IPS-20b (cell line): ENCODE data around the gene CNOT1.

Experiments
- H3K27ac ChIP-seq: one replicate; pipeline ENCODE4 v1.5.1; 2013; ENCODE audit warnings: low read length
- H3K27me3 ChIP-seq: 2 replicates; pipeline ENCODE4 v1.6.1; 2013; ENCODE audit warnings: mild to moderate bottlenecking, low read length, inconsistent platforms; ENCODE audit not compliant: insufficient read depth
- H3K36me3 ChIP-seq: 2 replicates; pipeline ENCODE4 v1.6.1; 2013; ENCODE audit warnings: low read depth, mild to moderate bottlenecking, inconsistent platforms, low read length, moderate library complexity; ENCODE audit not compliant: insufficient read depth
- H3K4me1 ChIP-seq: 2 replicates; pipeline ENCODE4 v1.6.1; 2013; ENCODE audit warnings: mild to moderate bottlenecking, control low read depth, inconsistent platforms, low read length, moderate library complexity; ENCODE audit not compliant: insufficient read depth
- H3K4me3 ChIP-seq: 2 replicates; pipeline ENCODE4 v1.5.1; 2013; ENCODE audit warnings: mild to moderate bottlenecking, low read length, inconsistent platforms
- H3K9ac ChIP-seq: 2 replicates; pipeline ENCODE4 v1.6.1; 2013; ENCODE audit warnings: low read depth, mild to moderate bottlenecking, inconsistent platforms, low read length, moderate library complexity
- H3K9me3 ChIP-seq: 2 replicates; pipeline ENCODE4 v1.6.1; 2013; ENCODE audit warnings: mild to moderate bottlenecking, low read depth, low read length, inconsistent platforms; ENCODE audit not compliant: insufficient read depth

The CNOT1 gene

DNA sequence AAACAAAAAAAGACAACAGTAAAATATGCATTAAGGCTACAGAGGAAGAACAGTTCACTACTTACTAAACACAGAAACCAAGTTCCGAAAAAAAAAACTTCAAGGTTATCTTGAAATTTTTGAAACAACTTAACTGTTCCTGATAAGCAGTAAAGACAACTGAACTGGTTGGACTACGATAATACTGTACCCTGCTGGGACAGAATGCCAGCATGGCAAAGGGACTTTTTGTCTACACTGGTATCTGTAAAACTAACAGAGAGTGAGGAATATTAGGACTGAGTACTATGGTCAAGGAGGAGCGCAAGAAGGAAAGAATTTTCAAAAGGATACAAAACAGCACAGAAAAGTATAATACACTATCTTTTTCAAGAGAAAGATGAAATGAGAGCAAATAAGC lies 94.5 kb downstream of the CNOT1 start:
- H3K9me3 ChIP-seq = no peaks in the 10 kb centered on the region
- no peak overlapping the region for H3K4me3 ChIP-seq
- H3K4me1 ChIP-seq = no peaks in the 10 kb centered on the region
- H3K27ac ChIP-seq = no peak overlapping the region
- H3K36me3 ChIP-seq = peaks cover 99% of the 10 kb centered on the region
- H3K27me3 ChIP-seq = no peaks in the 10 kb centered on the region
- no peak overlapping the region for H3K9ac ChIP-seq

DNA sequence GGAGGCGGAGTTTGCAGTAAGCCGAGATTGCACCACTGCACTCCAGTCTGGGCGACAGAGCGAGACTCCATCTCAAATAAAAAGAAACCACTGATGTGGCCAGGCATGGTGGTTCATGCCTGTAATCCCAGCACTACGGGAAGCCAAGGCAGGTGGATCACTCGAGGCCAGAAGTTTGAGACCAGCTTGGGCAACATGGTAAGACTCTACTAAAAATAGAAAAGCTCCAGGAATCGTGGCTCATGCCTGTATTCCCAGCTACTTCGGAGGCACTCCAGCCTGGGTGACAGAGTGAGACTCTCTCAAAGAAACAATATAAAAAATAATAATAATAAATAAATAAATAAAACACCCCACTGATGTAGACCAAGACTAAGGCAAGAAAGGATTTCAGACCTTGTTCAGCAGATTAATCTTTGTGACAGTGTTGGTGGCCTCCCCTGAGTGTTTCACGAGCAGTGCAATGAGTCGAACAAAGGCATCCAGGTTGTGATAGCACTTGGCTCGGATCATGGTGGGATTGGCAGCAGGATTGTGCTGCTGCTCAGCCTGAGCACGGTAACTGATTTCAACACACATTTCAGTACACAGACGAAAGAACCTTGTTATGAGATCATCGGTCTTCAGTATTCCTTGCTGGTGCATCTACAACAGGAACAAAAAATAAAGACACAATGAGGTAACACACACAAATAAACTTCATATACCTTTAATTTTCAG lies 95.7 kb downstream of the CNOT1 start:
- no peaks in the 10 kb centered on the region for H3K9me3 ChIP-seq
- no peak overlapping the region for H3K4me3 ChIP-seq
- H3K27me3 ChIP-seq = no peaks in the 10 kb centered on the region
- no peak overlapping the region for H3K27ac ChIP-seq
- peaks cover 99% of the 10 kb centered on the region for H3K36me3 ChIP-seq
- H3K9ac ChIP-seq = no peak overlapping the region
- no peaks in the 10 kb centered on the region for H3K4me1 ChIP-seq

DNA sequence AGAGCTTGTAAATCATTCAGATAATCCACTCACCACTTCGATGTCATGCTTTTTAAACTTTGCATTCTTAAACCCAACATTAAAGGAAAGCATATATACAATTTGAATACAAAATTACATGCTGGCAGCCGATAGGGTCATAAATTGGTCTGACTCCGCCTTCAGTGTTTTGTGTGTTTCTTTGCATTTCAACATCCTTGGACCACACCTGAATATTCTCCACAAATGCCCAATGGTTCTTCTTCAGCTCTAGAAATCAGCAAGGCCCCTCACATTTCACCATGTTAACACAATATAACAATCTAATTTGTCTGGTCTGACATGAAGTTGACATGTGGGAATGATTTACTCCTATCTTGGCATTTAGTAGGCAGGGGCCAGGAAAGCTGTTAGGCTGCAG lies 97.2 kb downstream of the CNOT1 start:
- H3K27me3 ChIP-seq = no peaks in the 10 kb centered on the region
- H3K27ac ChIP-seq = no peak overlapping the region
- no peak overlapping the region for H3K4me3 ChIP-seq
- peaks cover 99% of the 10 kb centered on the region for H3K36me3 ChIP-seq
- no peaks in the 10 kb centered on the region for H3K4me1 ChIP-seq
- H3K9me3 ChIP-seq = no peaks in the 10 kb centered on the region
- no peak overlapping the region for H3K9ac ChIP-seq

DNA sequence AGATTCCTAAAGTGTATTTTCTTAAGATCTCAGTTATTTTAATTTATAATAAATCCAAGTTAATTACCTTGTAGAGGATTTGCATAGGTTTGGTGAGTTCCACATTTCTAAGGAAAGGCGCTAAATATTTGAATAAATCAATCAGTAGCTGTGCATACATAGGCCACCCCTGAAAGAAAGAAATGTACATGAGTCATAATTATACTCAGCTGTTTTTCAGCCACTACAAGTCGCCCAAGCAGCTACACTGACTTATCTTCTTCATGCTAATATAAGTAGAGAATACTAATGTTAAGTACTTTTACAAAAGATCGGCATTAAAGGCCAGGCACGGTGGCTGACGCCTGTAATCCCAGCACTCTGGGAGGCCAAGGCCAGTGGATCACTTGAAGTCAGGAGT lies 99.4 kb downstream of the CNOT1 start:
- H3K4me1 ChIP-seq = no peaks in the 10 kb centered on the region
- H3K9me3 ChIP-seq = no peaks in the 10 kb centered on the region
- H3K27me3 ChIP-seq = no peaks in the 10 kb centered on the region
- H3K4me3 ChIP-seq = no peak overlapping the region
- peaks cover 100% of the 10 kb centered on the region for H3K36me3 ChIP-seq
- no peak overlapping the region for H3K27ac ChIP-seq
- H3K9ac ChIP-seq = no peak overlapping the region

DNA sequence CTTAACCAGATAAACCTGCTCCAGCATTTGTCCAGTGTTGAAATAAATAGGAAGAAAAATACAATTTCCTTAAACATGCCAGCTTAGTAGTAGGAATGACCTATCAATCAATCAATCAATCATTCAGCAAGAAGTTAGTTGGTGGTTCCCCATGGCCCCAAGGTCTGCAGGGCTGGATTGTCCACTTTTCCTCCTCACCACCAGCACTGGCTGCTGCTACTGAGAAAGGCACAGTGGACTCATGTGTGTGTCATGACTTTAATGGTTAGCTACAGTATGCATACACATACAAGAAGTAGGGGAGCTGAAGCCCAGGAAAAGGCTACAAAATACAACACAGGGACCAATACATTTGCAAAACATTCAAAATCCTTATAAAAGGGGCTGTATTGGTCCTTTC lies 109.9 kb downstream of the CNOT1 start:
- Histone ChIP-seq H3K4me1 (peaks cover 5% of the 10 kb centered on the region; the same call in 1 of the 2 replicates), H3K36me3 (peaks cover 85% of the 10 kb centered on the region), H3K27me3 (no peaks in the 10 kb centered on the region), H3K27ac (no peak overlapping the region), H3K4me3 (no peak overlapping the region), H3K9ac (no peak overlapping the region), H3K9me3 (no peaks in the 10 kb centered on the region)

DNA sequence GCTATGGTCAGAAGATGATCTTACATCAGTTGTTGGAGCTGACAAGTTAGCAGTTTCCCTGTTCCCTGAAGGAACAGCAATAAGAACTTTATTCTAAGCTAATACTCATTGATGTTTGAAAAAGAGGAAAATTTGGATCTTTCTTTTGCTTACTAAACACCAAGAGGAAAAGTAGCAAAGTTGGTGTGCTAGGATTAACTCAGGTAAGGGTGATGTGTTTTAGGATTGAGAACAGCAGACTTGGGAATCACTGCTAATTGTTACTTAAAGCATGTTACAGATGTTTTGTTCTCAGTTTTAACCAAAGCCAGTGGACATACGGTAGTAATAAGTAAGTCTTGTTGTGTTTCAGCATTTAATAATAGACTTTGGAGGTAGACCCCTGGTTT lies 110.7 kb downstream of the CNOT1 start:
- no peak overlapping the region for H3K9ac ChIP-seq
- peaks cover 77% of the 10 kb centered on the region for H3K36me3 ChIP-seq
- H3K27me3 ChIP-seq = no peaks in the 10 kb centered on the region
- H3K27ac ChIP-seq = no peak overlapping the region
- no peaks in the 10 kb centered on the region for H3K9me3 ChIP-seq
- H3K4me3 ChIP-seq = no peak overlapping the region
- peaks cover 5% of the 10 kb centered on the region; the same call in 1 of the 2 replicates for H3K4me1 ChIP-seq

DNA sequence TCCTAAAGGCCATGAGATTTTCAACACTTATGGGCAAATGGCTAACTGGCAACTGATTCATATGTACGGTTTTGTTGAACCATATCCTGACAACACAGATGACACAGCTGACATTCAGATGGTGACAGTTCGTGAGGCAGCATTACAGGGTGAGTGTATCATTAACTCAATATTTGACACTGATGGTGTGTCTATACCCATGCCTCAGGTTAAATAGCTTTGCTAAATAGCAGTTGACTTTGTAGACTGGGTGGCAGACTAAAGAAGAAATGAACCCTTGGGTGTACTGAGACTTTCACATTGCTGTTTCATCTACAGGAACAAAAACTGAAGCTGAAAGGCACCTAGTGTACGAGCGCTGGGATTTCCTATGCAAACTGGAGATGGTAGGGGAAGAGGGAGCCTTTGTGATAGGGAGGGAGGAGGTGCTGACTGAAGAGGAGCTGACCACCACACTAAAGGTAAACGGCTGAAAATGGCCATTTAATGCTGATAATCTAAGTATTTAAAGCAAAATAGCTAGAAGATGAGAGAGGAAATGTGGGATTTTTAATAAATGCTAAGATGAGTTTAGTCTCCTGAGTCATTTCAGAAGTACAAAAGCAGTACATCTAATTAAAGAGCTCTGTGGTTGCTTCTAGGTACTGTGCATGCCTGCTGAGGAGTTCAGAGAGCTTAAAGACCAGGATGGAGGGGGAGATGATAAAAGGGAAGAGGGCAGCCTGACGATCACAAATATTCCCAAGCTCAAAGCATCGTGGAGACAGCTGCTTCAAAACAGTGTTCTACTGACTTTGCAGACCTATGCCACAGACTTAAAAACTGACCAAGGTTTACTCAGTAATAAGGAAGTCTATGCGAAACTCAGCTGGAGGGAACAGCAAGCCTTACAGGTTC lies 111.3 kb downstream of the CNOT1 start:
- Histone ChIP-seq H3K9me3 (no peaks in the 10 kb centered on the region), H3K4me1 (peaks cover 5% of the 10 kb centered on the region; the same call in 1 of the 2 replicates), H3K9ac (no peak overlapping the region), H3K27me3 (no peaks in the 10 kb centered on the region), H3K36me3 (peaks cover 72% of the 10 kb centered on the region), H3K27ac (no peak overlapping the region), H3K4me3 (no peak overlapping the region)

DNA sequence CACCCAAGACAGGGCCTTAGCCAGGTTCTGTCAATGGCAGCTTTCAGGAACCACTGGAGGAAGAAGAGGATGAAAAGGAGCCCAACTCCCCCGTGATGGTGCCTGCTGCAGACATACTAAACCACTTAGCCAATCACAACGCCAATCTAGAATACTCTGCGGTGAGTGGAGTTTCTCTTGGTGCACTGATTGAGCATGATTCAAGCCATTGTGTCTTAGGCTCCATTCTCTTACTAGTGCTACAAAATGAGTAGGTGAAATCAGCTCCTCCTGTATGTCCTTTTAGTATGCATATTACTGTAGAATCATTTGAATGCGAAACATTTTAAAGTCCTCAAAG lies 112.9 kb downstream of the CNOT1 start:
- peaks cover 59% of the 10 kb centered on the region for H3K36me3 ChIP-seq
- peak overlapping the region; percentile 91 for H3K4me3 ChIP-seq
- peak overlapping the region; percentile 70; the same call in 1 of the 2 replicates for H3K9ac ChIP-seq
- H3K4me1 ChIP-seq = peaks cover 5% of the 10 kb centered on the region; the same call in 1 of the 2 replicates
- H3K27ac ChIP-seq = no peak overlapping the region
- H3K27me3 ChIP-seq = no peaks in the 10 kb centered on the region
- H3K9me3 ChIP-seq = no peaks in the 10 kb centered on the region

DNA sequence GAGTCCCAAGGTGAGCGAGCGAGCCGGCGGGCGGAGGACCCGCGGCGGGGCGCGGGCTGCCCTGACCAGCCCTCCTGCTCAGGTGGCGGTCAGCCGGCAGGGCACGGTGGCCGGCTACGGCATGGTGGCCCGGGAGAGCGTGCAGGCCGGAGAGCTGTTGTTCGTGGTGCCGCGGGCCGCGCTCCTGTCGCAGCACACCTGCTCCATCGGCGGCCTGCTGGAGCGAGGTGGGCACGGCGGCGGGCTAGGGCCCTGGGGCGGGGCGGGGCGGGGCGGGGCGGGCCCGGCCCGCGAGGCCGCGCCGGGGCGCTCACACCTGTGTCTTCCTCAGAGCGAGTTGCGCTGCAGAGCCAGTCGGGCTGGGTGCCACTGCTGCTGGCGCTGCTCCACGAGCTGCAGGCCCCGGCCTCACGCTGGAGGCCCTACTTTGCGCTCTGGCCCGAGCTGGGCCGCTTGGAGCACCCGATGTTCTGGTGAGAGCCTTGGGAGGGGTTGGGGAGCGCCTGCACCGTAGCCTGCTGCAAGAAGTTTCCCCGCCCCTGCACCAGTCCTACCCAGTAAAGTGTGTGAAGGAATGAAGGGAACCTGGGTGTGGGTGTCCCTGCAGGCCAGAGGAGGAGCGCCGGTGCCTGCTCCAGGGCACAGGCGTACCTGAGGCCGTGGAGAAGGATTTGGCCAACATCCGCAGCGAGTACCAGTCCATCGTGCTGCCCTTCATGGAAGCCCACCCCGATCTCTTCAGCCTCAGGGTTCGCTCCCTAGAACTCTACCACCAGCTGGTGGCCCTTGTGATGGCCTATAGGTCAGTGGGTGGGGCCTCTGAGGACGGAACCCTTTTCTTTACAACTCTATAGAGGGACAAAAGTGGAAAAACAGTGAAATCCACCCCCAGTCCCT lies 113.5 kb downstream of the CNOT1 start:
- Histone ChIP-seq H3K4me3 (peak overlapping the region; percentile 91), H3K27ac (peak overlapping the region; percentile 27), H3K4me1 (peaks cover 7% of the 10 kb centered on the region; the same call in 1 of the 2 replicates), H3K27me3 (no peaks in the 10 kb centered on the region), H3K9ac (peak overlapping the region; percentile 94; the same call in 1 of the 2 replicates), H3K9me3 (no peaks in the 10 kb centered on the region), H3K36me3 (peaks cover 53% of the 10 kb centered on the region)

DNA sequence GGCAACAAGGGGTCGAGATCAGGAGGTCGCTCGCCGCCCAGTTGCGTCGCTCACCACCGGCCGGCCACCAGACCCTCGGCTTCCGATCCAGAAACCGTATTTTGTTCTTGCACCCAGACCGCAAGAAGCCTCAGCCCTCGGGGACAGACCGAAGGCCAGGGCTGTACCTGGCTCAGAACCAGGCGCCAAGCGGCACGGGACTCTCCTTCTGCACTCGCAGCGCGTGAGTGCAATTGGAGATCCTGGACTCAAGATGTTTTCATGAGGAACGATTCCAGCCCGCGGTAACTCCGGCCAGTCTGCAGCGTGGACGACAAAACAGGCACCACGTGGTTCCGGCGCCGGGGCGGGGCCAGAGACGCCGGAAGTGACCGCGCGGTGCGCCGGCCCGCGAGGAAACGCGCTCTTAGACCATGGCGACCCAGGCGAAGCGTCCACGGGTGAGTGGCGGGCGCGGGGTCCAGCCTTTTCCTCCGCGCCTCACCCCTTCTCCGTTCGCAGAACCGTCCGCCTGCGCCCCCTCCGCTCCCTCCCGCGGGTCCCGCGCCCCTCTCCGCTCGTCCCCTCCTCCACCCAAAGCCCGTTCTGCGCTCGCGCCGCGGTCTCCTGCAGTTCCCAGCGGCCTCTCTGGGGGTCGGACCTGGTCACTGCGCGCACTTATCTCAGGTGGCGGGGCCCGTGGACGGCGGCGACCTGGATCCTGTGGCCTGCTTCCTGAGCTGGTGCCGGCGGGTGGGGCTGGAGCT lies 114.3 kb downstream of the CNOT1 start, which contains the start of gene SETD6:
SETD6 (plus strand) TSS at position 393 of the 746 bp plus-strand sequence; CDS start at position 414, 21 bp downstream.
- Histone ChIP-seq H3K27ac (peak within 1 kb of the TSS; percentile 27), H3K36me3 (peaks cover 49% of the 10 kb centered on the region), H3K9ac (peak within 1 kb of the TSS; percentile 94; the same call in 1 of the 2 replicates)

More for the DNA sequence above, 114.3 kb downstream of the CNOT1 start, which contains the start of gene SETD6:
- peak within 1 kb of the TSS; percentile 91 for H3K4me3 ChIP-seq
- H3K9me3 ChIP-seq = no peaks in the 10 kb centered on the region
- H3K27me3 ChIP-seq = no peaks in the 10 kb centered on the region
- H3K4me1 ChIP-seq = peaks cover 7% of the 10 kb centered on the region; the same call in 1 of the 2 replicates
